SK-N-MC (cell line): ENCODE results near the gene BGN.

Experiments
- DNase-seq: peaks from one replicate; pipeline ENCODE4 v3.0.0-alpha.2; 2011; ENCODE audit warnings: low read depth, low spot score
- H3K27ac ChIP-seq: fragments of 200-600 bp; sonication (generic); 2 replicates; pipeline ENCODE4 v1.5.1; 2016; ENCODE audit warnings: mixed run types
- H3K36me3 ChIP-seq: fragments of 200-600 bp; sonication (generic); 2 replicates; pipeline ENCODE4 v1.6.1; 2017; ENCODE audit warnings: antibody characterized with exemption, low read length, mixed read lengths; ENCODE audit not compliant: insufficient read depth
- H3K4me3 ChIP-seq: fragments of 200-600 bp; sonication (generic); 2 replicates; pipeline ENCODE4 v1.5.1; 2016
- H3K9ac ChIP-seq: fragments of 200-600 bp; sonication (generic); 2 replicates; pipeline ENCODE4 v1.8.0; 2017; ENCODE audit warnings: mixed run types, mixed read lengths; ENCODE audit not compliant: insufficient read length
- H3K9me3 ChIP-seq: fragments of 200-600 bp; sonication (generic); 2 replicates; pipeline ENCODE4 v1.6.1; 2017; ENCODE audit warnings: low read depth, mild to moderate bottlenecking, antibody characterized with exemption, low read length, moderate library complexity, mixed read lengths
- EZH2 ChIP-seq: fragments of 200-600 bp; sonication (generic); IDR thresholded peaks from one replicate; pipeline ENCODE4 v1.6.1; 2017; ENCODE audit warnings: antibody characterized with exemption
- FOXP2 ChIP-seq: optimal IDR thresholded peaks from 2 replicates; pipeline ENCODE3; 2011; ENCODE audit warnings: mild to moderate bottlenecking, moderate library complexity; ENCODE audit not compliant: insufficient read depth; ENCODE audit errors: extremely low read length, control extremely low read depth
- POLR2AphosphoS5 ChIP-seq: IDR thresholded peaks from 2 replicates; pipeline ENCODE4 v1.6.1; 2012; ENCODE audit warnings: mild to moderate bottlenecking, low read depth, low read length, borderline replicate concordance

Gene BGN

GRCh38 chrX:153521034-153521433 lies 26.3 kb downstream of the BGN start:
- H3K9me3 ChIP-seq, result no peaks in the 10 kb centered on the region
- H3K9ac ChIP-seq, result no peak overlapping the region
- H3K27ac ChIP-seq, result no peak overlapping the region
- DNase-seq, result no peak
- no peaks in the 10 kb centered on the region for H3K36me3 ChIP-seq
- no peak overlapping the region for H3K4me3 ChIP-seq
- TF ChIP-seq EZH2 (no peak), POLR2AphosphoS5 (no peak), FOXP2 (no peak)

GRCh38 chrX:153522259-153522658 lies 27.5 kb downstream of the BGN start:
- H3K4me3 ChIP-seq, result no peak overlapping the region
- no peak overlapping the region for H3K9ac ChIP-seq
- TF ChIP-seq FOXP2, result no peak
- TF ChIP-seq POLR2AphosphoS5, result no peak
- no peak for TF ChIP-seq EZH2
- H3K9me3 ChIP-seq, result no peaks in the 10 kb centered on the region
- no peaks in the 10 kb centered on the region for H3K36me3 ChIP-seq
- no peak overlapping the region for H3K27ac ChIP-seq
- DNase-seq, result no peak

DNA sequence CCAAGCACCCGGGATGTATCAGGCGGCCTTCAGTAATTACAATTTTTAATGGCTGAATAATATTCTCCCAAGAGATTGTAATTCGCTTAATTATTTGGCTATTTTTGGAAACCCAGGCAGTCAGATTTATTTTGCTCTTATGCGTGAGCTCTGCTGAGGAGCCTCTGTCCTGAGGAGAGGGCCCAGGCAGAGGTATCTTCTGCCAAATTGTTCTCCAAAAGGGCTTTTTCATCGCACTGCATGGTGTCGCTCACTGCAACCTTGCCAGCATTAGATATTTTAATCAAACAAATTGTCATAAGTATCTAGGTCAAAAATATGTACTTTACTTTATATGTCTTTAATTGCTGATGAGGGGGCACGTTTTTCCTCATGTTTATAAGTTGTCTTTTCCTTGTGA lies 28.5 kb downstream of the BGN start:
- Histone ChIP-seq H3K4me3 (no peak overlapping the region), H3K27ac (no peak overlapping the region), H3K9ac (no peak overlapping the region), H3K36me3 (no peaks in the 10 kb centered on the region), H3K9me3 (no peaks in the 10 kb centered on the region)
- TF ChIP-seq EZH2, result no peak
- no peak for TF ChIP-seq POLR2AphosphoS5
- no peak for TF ChIP-seq FOXP2
- no peak for DNase-seq

- Histone ChIP-seq H3K4me3 (no peak overlapping the region), H3K27ac (no peak overlapping the region), H3K36me3 (no peaks in the 10 kb centered on the region), H3K9ac (no peak overlapping the region), H3K9me3 (no peaks in the 10 kb centered on the region)
- TF ChIP-seq EZH2, result no peak
- no peak for DNase-seq
These were observed 29.5 kb downstream of the BGN start for GRCh38 chrX:153524234-153524633.

DNA sequence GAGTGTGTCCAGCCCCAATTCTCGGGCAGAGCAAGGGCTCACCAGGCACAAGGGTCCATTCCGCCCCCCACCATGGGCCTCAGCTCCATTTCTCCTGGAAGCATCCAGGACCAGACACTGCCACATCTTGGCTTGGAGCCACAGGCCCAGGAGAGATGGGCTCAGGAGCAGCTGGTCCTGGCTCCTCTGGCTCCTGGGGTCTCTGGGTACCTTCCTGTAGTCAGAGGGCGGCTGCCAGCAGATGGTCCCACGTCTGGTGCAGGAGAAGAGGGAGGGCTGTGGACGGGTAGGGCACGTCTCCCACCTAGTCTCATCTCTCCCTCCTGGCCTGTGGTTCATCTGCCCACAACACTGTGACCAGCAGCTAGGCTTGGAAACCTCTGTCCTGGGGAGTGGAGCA lies 30.7 kb downstream of the BGN start:
- TF ChIP-seq FOXP2 (no peak), EZH2 (no peak), POLR2AphosphoS5 (no peak)
- Histone ChIP-seq H3K9me3 (no peaks in the 10 kb centered on the region), H3K27ac (no peak overlapping the region), H3K9ac (no peak overlapping the region), H3K4me3 (no peak overlapping the region), H3K36me3 (no peaks in the 10 kb centered on the region)
- no peak for DNase-seq

DNA sequence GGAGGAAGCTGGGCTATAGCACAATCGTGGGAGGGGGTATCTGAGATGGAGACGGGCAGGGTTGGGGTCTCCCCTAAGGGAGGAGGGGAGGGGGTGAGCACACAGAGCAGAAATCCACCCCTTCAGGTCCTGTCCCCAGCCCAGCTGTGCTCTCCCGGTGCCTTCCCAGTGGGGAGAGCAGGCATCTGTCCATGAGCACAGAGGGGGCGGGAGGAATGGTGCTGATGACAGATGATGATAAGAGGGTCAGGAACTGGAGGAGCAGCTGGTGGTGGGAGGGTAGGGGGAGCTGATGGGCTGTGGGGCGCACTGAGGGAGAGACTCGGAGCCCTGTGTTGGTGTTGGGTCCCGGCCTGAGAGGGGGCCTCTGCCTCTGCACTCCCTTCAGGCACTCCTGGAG lies 31.3 kb downstream of the BGN start:
- no peak for DNase-seq
- Histone ChIP-seq H3K27ac (no peak overlapping the region), H3K36me3 (no peaks in the 10 kb centered on the region), H3K9me3 (no peaks in the 10 kb centered on the region), H3K9ac (no peak overlapping the region), H3K4me3 (no peak overlapping the region)
- TF ChIP-seq FOXP2, result no peak
- no peak for TF ChIP-seq EZH2
- no peak for TF ChIP-seq POLR2AphosphoS5

DNA sequence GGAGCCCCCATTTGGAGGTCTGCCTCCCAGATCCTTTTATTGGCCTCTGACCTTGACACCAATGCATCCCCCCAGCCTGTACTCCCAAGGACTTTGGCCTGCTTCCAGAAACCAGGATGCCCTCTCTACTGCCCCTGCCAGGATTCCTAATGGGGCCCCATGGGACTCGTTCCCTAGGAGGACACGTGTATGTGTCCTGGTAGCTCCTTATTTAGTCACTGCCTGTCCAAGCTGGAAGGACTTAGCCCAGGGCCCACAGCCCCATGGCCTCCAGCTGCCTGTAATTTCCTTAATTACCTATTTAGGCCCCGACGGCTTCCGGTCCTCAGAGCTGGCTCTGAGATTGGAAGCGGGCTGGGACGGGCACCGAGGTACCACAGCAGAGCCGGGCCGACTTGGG lies 32.0 kb downstream of the BGN start:
- TF ChIP-seq POLR2AphosphoS5 (no peak), EZH2 (no peak), FOXP2 (no peak)
- Histone ChIP-seq H3K4me3 (no peak overlapping the region), H3K9ac (no peak overlapping the region), H3K9me3 (no peaks in the 10 kb centered on the region), H3K36me3 (no peaks in the 10 kb centered on the region), H3K27ac (no peak overlapping the region)
- no peak for DNase-seq

- DNase-seq, result no peak
- no peak overlapping the region for H3K27ac ChIP-seq
- H3K9me3 ChIP-seq, result no peaks in the 10 kb centered on the region
These were observed 32.4 kb downstream of the BGN start for GRCh38 chrX:153527208-153527607.

GRCh38 chrX:153530411-153531129 lies 35.8 kb downstream of the BGN start:
- Histone ChIP-seq H3K4me3 (no peak overlapping the region), H3K27ac (no peak overlapping the region), H3K9me3 (no peaks in the 10 kb centered on the region), H3K9ac (no peak overlapping the region), H3K36me3 (no peaks in the 10 kb centered on the region)
- TF ChIP-seq FOXP2 (no peak), EZH2 (no peak)
- DNase-seq, result no peak

More at GRCh38 chrX:153527208-153527607, 32.4 kb downstream of the BGN start:
- H3K36me3 ChIP-seq, result no peaks in the 10 kb centered on the region
- no peak overlapping the region for H3K9ac ChIP-seq
- H3K4me3 ChIP-seq, result no peak overlapping the region
- no peak for TF ChIP-seq FOXP2
- TF ChIP-seq EZH2, result no peak
- TF ChIP-seq POLR2AphosphoS5, result no peak
